Stimulated activated CD4-positive, alpha-beta T cell treated with anti-CD3 and anti-CD28 coated beads, Interleukin-1b, Interleukin-23, amount 100 ng/mL, for 24 hours (primary cell): Measurements from ENCODE around the gene COX15.
"Not testable (repeated sequence)": the region's sequence is repeated elsewhere in the genome, so short reads cannot be mapped to it uniquely, and the experiment has no call there.

Source experiments
- DNase-seq, 4 experiments: peaks; one replicate each; pipeline ENCODE4 v3.0.0-alpha.2; 2020; ENCODE audit warnings: low read depth in 4 of 4, low spot score in 1 of 4

COX15 gene

DNA sequence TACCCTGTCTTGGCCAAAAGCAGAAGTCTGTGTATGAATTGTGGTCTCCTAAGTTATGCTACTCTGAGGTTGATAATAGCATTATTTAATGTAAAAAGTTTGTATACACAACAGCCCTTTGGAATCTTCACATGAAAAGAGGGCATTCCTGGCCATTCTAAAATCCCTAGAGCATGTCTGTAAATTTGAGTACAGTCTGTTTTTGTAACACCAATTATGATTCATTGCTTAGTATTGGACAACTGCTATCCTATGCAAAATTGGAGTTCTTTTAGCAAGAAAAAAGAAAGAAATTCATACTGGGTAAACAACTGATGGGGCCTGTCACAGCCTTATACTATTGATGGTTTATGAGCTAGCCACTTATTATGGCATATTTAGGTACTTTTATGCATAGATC, 10.3 kb upstream of the COX15 start:
- no peak for DNase-seq

DNA sequence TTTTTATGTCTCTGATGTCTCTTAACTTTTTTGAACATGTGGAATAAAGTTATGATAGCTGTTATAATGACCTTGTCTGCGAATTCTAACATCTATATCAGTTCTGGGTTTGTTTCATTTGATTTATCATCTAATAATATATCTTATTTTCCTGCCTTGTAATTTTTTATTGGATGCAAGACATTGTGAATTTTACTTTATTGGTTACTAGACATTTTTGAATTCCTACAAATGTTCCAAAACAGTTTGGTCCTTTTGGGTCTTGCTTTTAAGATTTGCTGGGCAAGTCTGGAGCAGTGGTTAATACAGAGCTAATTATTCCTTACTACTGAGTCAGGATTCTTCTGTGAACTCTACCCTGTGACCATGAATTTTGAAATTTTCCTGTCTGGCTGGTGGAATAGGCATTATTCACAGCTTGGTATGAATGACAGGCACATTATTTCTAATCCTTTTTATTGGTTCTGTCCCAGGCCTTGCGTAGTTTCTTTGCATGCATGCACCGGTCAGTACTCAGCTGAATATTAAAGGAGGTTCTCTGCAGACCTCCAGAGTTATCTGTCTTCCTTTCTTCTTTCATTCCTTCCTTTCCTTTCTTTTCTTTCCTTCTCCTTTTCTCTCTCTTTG, 9.1 kb upstream of the COX15 start:
- DNase-seq: no peak

GRCh38 chr10:99740260-99740659, 8.3 kb upstream of the COX15 start:
- DNase-seq: no peak

DNA sequence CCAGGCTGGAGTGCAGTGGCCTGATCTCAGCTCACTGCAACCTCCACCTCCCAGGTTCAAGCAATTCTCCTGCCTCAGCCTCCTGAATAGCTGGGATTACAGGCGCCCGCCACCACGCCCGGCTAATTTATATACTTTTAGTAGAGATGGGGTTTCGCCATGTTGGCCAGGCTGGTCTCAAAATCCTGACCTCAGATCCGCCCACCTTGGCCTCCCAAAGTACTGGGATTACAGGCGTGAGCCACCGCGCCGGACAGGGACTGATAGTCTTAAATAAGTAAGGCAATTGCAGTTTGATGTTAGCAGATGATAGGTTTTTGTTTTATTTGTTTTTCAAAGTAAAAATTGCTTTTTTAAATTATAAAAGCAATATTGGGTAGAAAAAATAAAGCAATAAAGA, 2.2 kb upstream of the COX15 start:
- DNase-seq: not testable (repeated sequence)

DNA sequence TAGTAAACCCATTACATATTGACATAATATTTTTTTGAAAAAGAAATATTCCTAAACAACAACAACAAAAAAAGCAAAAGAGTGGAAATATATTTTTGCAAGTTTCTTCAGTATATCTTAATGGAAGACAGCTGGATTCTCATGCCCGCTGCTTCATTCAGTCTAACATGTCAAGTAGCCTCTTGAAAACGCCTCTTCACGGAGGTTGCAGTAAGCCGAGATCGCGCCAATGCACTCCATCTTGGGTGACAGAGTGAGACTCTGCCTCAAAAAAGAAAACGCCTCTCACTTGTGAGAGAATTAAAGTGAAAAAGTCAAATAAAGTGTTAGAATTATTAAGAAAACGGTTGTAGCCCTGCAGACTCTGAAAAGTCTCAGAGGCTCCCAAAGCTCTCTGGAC, 1.4 kb upstream of the COX15 start:
- no peak for DNase-seq

- DNase-seq: no peak
Measured at GRCh38 chr10:99731306-99732032, 458 bp downstream of the COX15 start.

GRCh38 chr10:99730026-99730425, 1.9 kb downstream of the COX15 start:
- no peak for DNase-seq

- DNase-seq: no peak
Measured at GRCh38 chr10:99720387-99720786, 11.5 kb downstream of the COX15 start.

- DNase-seq: no peak
Measured at GRCh38 chr10:99714446-99714845, 17.5 kb downstream of the COX15 start.

DNA sequence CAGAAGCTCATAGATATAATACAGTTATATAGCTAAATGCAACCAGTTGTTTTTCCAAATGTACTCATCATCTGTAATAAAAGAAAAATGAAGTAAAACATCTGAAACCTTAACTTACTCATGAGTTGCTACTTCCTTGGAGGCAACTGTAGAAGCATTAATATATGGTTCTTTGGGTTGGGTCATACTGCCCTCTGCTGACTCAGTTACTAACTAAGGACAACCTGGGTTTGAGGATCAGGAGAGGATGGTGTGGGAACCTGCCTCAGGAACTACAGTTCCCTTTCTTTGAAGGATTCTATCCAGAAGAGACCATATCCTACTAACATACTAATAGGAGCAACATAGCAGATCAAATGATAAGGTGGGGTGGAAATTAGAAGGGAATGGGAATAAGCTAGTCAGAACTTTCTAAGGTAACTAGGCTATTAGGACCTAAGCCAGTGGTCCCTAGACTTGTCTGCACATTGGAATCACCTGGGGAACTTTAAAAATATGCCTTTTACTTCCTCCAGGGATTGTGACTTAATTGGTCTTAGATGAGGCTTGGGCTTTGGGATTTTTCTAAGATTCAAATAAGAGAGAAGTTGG, 20.7 kb downstream of the COX15 start:
- DNase-seq: no peak

- no peak for DNase-seq
Measured at GRCh38 chr10:99709480-99710229, 22.3 kb downstream of the COX15 start.

GRCh38 chr10:99708428-99709012, 23.4 kb downstream of the COX15 start:
- DNase-seq: no peak

DNA sequence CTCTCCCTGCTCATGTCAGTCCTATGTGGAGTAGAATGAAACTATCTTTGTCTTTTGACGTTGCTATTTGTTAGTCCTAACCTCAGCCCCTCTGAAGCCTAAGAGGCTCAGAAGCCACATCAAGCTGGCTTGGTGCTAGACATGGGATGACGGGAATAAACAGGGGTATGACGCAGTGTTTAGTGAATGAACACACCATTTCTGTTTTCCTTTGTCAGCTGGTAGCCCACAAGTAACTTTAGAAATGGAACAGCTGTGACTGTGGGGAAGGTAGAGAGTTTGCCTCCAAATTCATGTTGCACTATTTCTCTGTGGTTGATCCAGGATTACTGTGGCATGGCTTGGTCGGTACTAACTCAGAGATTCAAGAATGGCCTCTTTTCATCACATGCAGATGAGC, 31.3 kb downstream of the COX15 start:
- no peak for DNase-seq

GRCh38 chr10:99698504-99699080, 33.3 kb downstream of the COX15 start:
- DNase-seq: no peak

DNA sequence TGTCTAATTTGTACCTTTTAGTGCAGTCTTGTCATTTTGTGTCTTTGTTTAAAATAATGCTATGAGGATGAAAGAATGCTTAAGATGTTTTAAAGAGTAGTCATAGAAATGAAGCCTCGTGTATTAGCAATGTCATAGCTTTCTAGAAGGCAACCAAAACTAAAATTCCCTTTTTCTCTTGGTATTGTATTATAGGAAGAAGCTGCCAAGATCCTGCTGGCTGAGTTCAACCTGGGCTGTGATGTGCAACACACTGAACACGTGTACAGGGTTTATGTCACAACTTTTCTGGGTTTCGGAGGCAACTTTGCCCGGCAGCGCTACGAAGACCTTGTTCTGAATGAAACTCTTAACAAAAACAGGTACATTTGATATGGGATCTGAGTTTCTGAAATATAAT, 36.2 kb downstream of the COX15 start:
- DNase-seq: no peak

DNA sequence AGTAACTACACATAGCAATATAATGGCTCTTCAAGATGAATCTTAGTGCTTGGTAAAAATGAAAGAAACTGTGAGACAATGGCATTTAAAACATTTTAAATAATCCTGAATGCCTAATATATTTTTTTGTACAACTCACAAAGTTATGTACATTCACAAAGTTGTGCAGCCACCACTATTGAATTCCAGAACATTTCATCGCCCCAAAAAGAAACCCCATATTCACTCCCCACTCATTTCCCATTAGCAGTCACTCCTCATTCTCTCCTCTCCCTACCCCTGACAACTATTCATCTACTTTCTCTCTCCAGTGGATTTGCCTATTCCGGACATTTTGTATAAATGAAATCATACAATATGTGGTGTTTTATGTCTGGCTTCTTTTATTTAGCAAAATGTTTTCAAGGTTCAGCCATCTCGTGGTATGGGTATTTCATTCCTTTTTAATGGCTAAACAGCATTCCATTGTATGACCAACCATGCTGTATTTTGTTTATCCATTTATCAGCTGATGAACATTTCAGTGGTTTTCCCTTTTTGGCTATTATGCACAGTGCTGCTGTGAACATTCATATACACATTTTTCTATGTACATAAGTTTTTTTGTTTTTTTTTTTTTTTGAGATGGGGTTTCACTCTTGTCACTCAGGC, 37.9 kb downstream of the COX15 start:
- no peak for DNase-seq

GRCh38 chr10:99689461-99689860, 42.5 kb downstream of the COX15 start:
- no peak for DNase-seq

- DNase-seq: no peak
Measured at GRCh38 chr10:99685597-99685967, 46.3 kb downstream of the COX15 start.

DNA sequence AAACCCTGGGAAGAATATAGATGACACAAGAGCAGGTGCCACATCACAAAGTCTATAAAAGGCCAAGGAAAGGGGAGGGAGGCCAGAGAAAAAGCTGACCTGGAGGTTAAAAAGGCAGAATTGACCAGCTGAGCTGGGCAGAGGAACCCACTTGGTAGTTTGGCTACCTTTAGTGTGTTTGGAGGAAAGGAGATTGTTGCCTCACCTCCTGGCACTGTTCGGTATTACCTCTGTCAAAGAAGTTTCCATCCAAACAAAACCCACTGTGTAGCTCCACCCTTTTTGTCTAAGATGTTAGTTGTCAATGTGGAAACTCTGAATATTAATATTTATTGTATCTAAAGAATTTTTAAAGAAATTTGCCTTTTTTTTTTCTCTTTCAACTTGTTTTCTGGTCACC, 49.2 kb downstream of the COX15 start:
- no peak for DNase-seq
